ENCODE results near the gene UBL3. TPM values are rescaled to one million over a fixed set of nuclear protein-coding genes. Genes with fewer than 3 reads are reported as not detected.

The UBL3 gene
- total RNA-seq, 1 experiment from 2014 or later = 10.9 TPM

GRCh38 chr13:29849731-29850212, 645 bp downstream of the UBL3 start:
- H3K36me3 ChIP-seq (ENCODE audit: low read depth, low read length) = no peaks in the 10 kb centered on the region
- no peaks in the 10 kb centered on the region for H3F3A ChIP-seq (ENCODE audit: low read length, unreplicated experiment)
- ChIA-PET POLR2A (ENCODE audit: unreplicated experiment) (interaction anchor here (0.5 to 0.9 kb wide), 3 partner anchors 72 to 266 kb away, joined by 3 to 14 read pairs (median 3); no protein-coding TSS in a partner anchor), CTCF (interaction anchor here (0.6 to 1.3 kb wide), 4 partner anchors 73 to 1130 kb away, joined by 3 to 6 read pairs (median 5); no protein-coding TSS in a partner anchor)
- H3K4me1 ChIP-seq (ENCODE audit: insufficient read depth, low read length) = peaks cover 43% of the 10 kb centered on the region
- no peaks in the 10 kb centered on the region for H3K27me3 ChIP-seq (ENCODE audit: low read length)
- no peaks in the 10 kb centered on the region for H3K9me2 ChIP-seq (replicated peaks; ENCODE audit: low read length)
- intact Hi-C loops (cut with micrococcal nuclease) = loop anchor here (1.0 to 5.0 kb wide), 3 partner anchors 58 to 618 kb away; partner anchors contain the start of gene HMGB1
- peak overlapping the region; percentile 94 for H3K4me3 ChIP-seq (ENCODE audit: low read length)
- BruUV-seq (replicated peaks) = no TSS peak
- peak; percentile 55 for DNase-seq
- H3K4me2 ChIP-seq (ENCODE audit: low read length) = peak overlapping the region; percentile 91
- H3K9me3 ChIP-seq (ENCODE audit: low read length) = no peaks in the 10 kb centered on the region
- peaks cover 51% of the 10 kb centered on the region for H3K79me2 ChIP-seq (ENCODE audit: low read length)
- peaks cover 28% of the 10 kb centered on the region; the same call in 1 of the 2 replicates for H4K20me1 ChIP-seq (ENCODE audit: low read length)
- TF ChIP-seq CTCF (conservative IDR thresholded peaks at IDR 0.05; ENCODE audit: low read depth, low read length) = no peak
- no peak for TF ChIP-seq EZH2 (IDR thresholded peaks at IDR 0.05; ENCODE audit: low read length, unreplicated experiment)
- TF ChIP-seq EZH2phosphoT487 (IDR thresholded peaks at IDR 0.05; ENCODE audit: borderline replicate concordance, low read length) = no peak
- H3K27ac ChIP-seq (ENCODE audit: low read length) = peak overlapping the region; percentile 82
- peak overlapping the region; percentile 82 for H2AFZ ChIP-seq (ENCODE audit: low read length)
- peak overlapping the region; percentile 84 for H3K9ac ChIP-seq (ENCODE audit: low read length)
- ATAC-seq = peak; percentile 28

- peak overlapping the region; percentile 84 for H3K9ac ChIP-seq (ENCODE audit: low read length)
- H3K27ac ChIP-seq (ENCODE audit: low read length) = peak overlapping the region; percentile 82
- ChIA-PET CTCF (interaction anchor here (0.6 to 1.3 kb wide), 2 partner anchors 78 to 1130 kb away, joined by 3 to 6 read pairs; no protein-coding TSS in a partner anchor), POLR2A (ENCODE audit: unreplicated experiment) (interaction anchor here (0.5 to 0.9 kb wide), 3 partner anchors 20 to 266 kb away, joined by 3 to 14 read pairs (median 6); no protein-coding TSS in a partner anchor)
- intact Hi-C loops (cut with micrococcal nuclease) = loop anchor here (5.0 kb wide), 2 partner anchors 58 to 618 kb away; partner anchors contain the start of gene HMGB1
- no peaks in the 10 kb centered on the region for H3K9me3 ChIP-seq (ENCODE audit: low read length)
- no peak for TF ChIP-seq EZH2 (IDR thresholded peaks at IDR 0.05; ENCODE audit: low read length, unreplicated experiment)
- TF ChIP-seq CTCF (conservative IDR thresholded peaks at IDR 0.05; ENCODE audit: low read depth, low read length) = no peak
- no peak for TF ChIP-seq EZH2phosphoT487 (IDR thresholded peaks at IDR 0.05; ENCODE audit: borderline replicate concordance, low read length)
- no peaks in the 10 kb centered on the region for H3K36me3 ChIP-seq (ENCODE audit: low read depth, low read length)
- H3K79me2 ChIP-seq (ENCODE audit: low read length) = peaks cover 57% of the 10 kb centered on the region
- peaks cover 28% of the 10 kb centered on the region; the same call in 1 of the 2 replicates for H4K20me1 ChIP-seq (ENCODE audit: low read length)
- no peaks in the 10 kb centered on the region for H3F3A ChIP-seq (ENCODE audit: low read length, unreplicated experiment)
- H2AFZ ChIP-seq (ENCODE audit: low read length) = peak overlapping the region; percentile 82
- H3K27me3 ChIP-seq (ENCODE audit: low read length) = no peaks in the 10 kb centered on the region
- BruUV-seq (replicated peaks) = TSS peak; percentile 66
- DNase-seq (peak; percentile 40), ATAC-seq (no peak)
- peaks cover 48% of the 10 kb centered on the region for H3K4me1 ChIP-seq (ENCODE audit: insufficient read depth, low read length)
- H3K4me3 ChIP-seq (ENCODE audit: low read length) = peak overlapping the region; percentile 94
- no peaks in the 10 kb centered on the region for H3K9me2 ChIP-seq (replicated peaks; ENCODE audit: low read length)
- peak overlapping the region; percentile 91 for H3K4me2 ChIP-seq (ENCODE audit: low read length)
Observed at GRCh38 chr13:29849071-29849631, 1.3 kb downstream of the UBL3 start.

Measured in PC-3 (cell line).